SK-N-SH treated with all-trans-retinoic acid at 6 μM for 48 hours (cell line): ENCODE data around the gene SPINK4.

ENCODE experiments used
- ATAC-seq: fragments of 200-7000 bp; cut with Tn5 transposase; 3 replicates; pipeline ENCODE4 v1.9.1; 2020; ENCODE audit warnings: mild to moderate bottlenecking, moderate library complexity
- ARNTL ChIP-seq: fragments of 450-650 bp; formaldehyde crosslinking; IDR thresholded peaks from 2 replicates; pipeline ENCODE4 v1.5.0; 2020; ENCODE audit warnings: low read depth, mild to moderate bottlenecking, moderate library complexity, borderline replicate concordance
- CREB5 ChIP-seq: fragments of 250-450 bp; sonication (Bioruptor Pico); IDR thresholded peaks from 2 replicates; pipeline ENCODE4 v1.5.1; 2020; ENCODE audit warnings: low read depth, mild to moderate bottlenecking, moderate library complexity
- CSDC2 ChIP-seq: fragments of 250-450 bp; sonication (Bioruptor Pico); IDR thresholded peaks from 2 replicates; pipeline ENCODE4 v1.5.0; 2020; ENCODE audit warnings: mild to moderate bottlenecking, moderate library complexity
- ESRRG ChIP-seq: fragments of 250-450 bp; sonication (Bioruptor Pico); IDR thresholded peaks from 2 replicates; pipeline ENCODE4 v1.6.1; 2021; ENCODE audit warnings: mild to moderate bottlenecking
- OSR1 ChIP-seq: fragments of 250-450 bp; sonication (Bioruptor Pico); IDR thresholded peaks from 2 replicates; pipeline ENCODE4 v1.8.0; 2022; ENCODE audit warnings: moderate library complexity, mild to moderate bottlenecking, inconsistent platforms
- PATZ1 ChIP-seq: fragments of 250-450 bp; sonication (Bioruptor Pico); IDR thresholded peaks from 2 replicates; pipeline ENCODE4 v1.8.0; 2020; ENCODE audit warnings: mild to moderate bottlenecking, moderate library complexity, borderline replicate concordance
- POU6F1 ChIP-seq: fragments of 250-450 bp; sonication (Bioruptor Pico); IDR thresholded peaks from 2 replicates; pipeline ENCODE4 v1.8.0; 2021; ENCODE audit warnings: low read depth, mild to moderate bottlenecking, moderate library complexity, borderline replicate concordance
- RARB ChIP-seq: fragments of 250-450 bp; sonication (Bioruptor Pico); IDR thresholded peaks from 2 replicates; pipeline ENCODE4 v1.8.0; 2021; ENCODE audit warnings: mild to moderate bottlenecking, moderate library complexity
- TCF4 ChIP-seq: fragments of 250-450 bp; sonication (Bioruptor Pico); IDR thresholded peaks from 2 replicates; pipeline ENCODE4 v1.8.0; 2021; ENCODE audit warnings: mild to moderate bottlenecking, moderate library complexity, borderline replicate concordance
- TOX ChIP-seq: fragments of 250-450 bp; sonication (Bioruptor Pico); IDR thresholded peaks from 2 replicates; pipeline ENCODE4 v1.8.0; 2021; ENCODE audit warnings: mild to moderate bottlenecking, moderate library complexity, borderline replicate concordance
- ZC3H10 ChIP-seq: fragments of 250-450 bp; sonication (Bioruptor Pico); IDR thresholded peaks from 2 replicates; pipeline ENCODE4 v1.5.1; 2021; ENCODE audit warnings: mild to moderate bottlenecking, moderate library complexity
- ZFP3 ChIP-seq: fragments of 250-450 bp; sonication (Bioruptor Pico); IDR thresholded peaks from 2 replicates; pipeline ENCODE4 v1.5.0; 2020; ENCODE audit warnings: mild to moderate bottlenecking, moderate library complexity
- ZFP30 ChIP-seq: fragments of 450-650 bp; formaldehyde crosslinking; IDR thresholded peaks from 2 replicates; pipeline ENCODE4 v1.5.0; 2022; ENCODE audit warnings: mild to moderate bottlenecking, moderate library complexity
- ZNF565 ChIP-seq: fragments of 450-650 bp; formaldehyde crosslinking; conservative IDR thresholded peaks from 2 replicates; pipeline ENCODE4 v1.5.0; 2020; ENCODE audit warnings: low read depth, mild to moderate bottlenecking, moderate library complexity
- ZNF70 ChIP-seq: fragments of 450-650 bp; formaldehyde crosslinking; IDR thresholded peaks from 2 replicates; pipeline ENCODE4 v1.5.0; 2020; ENCODE audit warnings: mild to moderate bottlenecking, moderate library complexity
- ZNF8 ChIP-seq: fragments of 450-650 bp; formaldehyde crosslinking; IDR thresholded peaks from 2 replicates; pipeline ENCODE4 v1.5.0; 2020; ENCODE audit warnings: mild to moderate bottlenecking, moderate library complexity
- TF ChIP-seq, protein P1 (sequence below): fragments of 250-450 bp; sonication (Bioruptor Pico); IDR thresholded peaks from 2 replicates; pipeline ENCODE4 v1.5.0; 2020; ENCODE audit warnings: mild to moderate bottlenecking, moderate library complexity

SPINK4 gene

GRCh38 chr9:33236571-33236970, 3.4 kb upstream of the SPINK4 start:
- ATAC-seq: no peak
- no peak for TF ChIP-seq ZNF8 (CRISPR knock-in tag)
- no peak for TF ChIP-seq CREB5 (CRISPR knock-in tag)
- no peak for TF ChIP-seq TCF4
- no peak for TF ChIP-seq RARB (CRISPR knock-in tag)
- TF ChIP-seq, protein P1, sequence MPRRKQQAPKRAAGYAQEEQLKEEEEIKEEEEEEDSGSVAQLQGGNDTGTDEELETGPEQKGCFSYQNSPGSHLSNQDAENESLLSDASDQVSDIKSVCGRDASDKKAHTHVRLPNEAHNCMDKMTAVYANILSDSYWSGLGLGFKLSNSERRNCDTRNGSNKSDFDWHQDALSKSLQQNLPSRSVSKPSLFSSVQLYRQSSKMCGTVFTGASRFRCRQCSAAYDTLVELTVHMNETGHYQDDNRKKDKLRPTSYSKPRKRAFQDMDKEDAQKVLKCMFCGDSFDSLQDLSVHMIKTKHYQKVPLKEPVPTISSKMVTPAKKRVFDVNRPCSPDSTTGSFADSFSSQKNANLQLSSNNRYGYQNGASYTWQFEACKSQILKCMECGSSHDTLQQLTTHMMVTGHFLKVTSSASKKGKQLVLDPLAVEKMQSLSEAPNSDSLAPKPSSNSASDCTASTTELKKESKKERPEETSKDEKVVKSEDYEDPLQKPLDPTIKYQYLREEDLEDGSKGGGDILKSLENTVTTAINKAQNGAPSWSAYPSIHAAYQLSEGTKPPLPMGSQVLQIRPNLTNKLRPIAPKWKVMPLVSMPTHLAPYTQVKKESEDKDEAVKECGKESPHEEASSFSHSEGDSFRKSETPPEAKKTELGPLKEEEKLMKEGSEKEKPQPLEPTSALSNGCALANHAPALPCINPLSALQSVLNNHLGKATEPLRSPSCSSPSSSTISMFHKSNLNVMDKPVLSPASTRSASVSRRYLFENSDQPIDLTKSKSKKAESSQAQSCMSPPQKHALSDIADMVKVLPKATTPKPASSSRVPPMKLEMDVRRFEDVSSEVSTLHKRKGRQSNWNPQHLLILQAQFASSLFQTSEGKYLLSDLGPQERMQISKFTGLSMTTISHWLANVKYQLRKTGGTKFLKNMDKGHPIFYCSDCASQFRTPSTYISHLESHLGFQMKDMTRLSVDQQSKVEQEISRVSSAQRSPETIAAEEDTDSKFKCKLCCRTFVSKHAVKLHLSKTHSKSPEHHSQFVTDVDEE (CRISPR knock-in tag): no peak
- TF ChIP-seq ZNF565 (CRISPR knock-in tag): no peak
- no peak for TF ChIP-seq OSR1 (CRISPR knock-in tag)
- TF ChIP-seq ZC3H10 (CRISPR knock-in tag): no peak
- TF ChIP-seq POU6F1 (CRISPR knock-in tag): no peak
- TF ChIP-seq ZFP30 (CRISPR knock-in tag): no peak
- TF ChIP-seq ZFP3 (CRISPR knock-in tag): no peak
- no peak for TF ChIP-seq ESRRG (CRISPR knock-in tag)
- no peak for TF ChIP-seq ARNTL
- TF ChIP-seq PATZ1: no peak

GRCh38 chr9:33241298-33241697, 1.3 kb downstream of the SPINK4 start:
- ATAC-seq: no peak

More at GRCh38 chr9:33241298-33241697, 1.3 kb downstream of the SPINK4 start:
- TF ChIP-seq ZC3H10 (CRISPR knock-in tag) (no peak), OSR1 (CRISPR knock-in tag) (no peak), ESRRG (CRISPR knock-in tag) (no peak), CREB5 (CRISPR knock-in tag) (no peak), TCF4 (no peak), TOX (CRISPR knock-in tag) (no peak), CSDC2 (CRISPR knock-in tag) (no peak), POU6F1 (CRISPR knock-in tag) (no peak), ZNF70 (CRISPR knock-in tag) (no peak), ZNF565 (CRISPR knock-in tag) (no peak), ZFP3 (CRISPR knock-in tag) (no peak)
- TF ChIP-seq, all 23 proteins: peak for 0
